HL-60 (cell line): ENCODE data around the gene LY6G5B.

Experiments used
- DNase-seq, 2 experiments: peaks; one replicate each; pipeline ENCODE4 v3.0.0-alpha.2; 2010 to 2020; ENCODE audit warnings: low read depth in 1 of 2, low spot score in 1 of 2
- H3K27ac ChIP-seq: fragments of 250-450 bp; sonication (Bioruptor Pico); replicated peaks from 2 replicates; pipeline ENCODE4 v1.5.1; 2020; ENCODE audit warnings: mild to moderate bottlenecking, moderate library complexity
- H3K27me3 ChIP-seq: fragments of 250-450 bp; sonication (Bioruptor Pico); 2 replicates; pipeline ENCODE4 v1.5.1; 2021; ENCODE audit warnings: mild to moderate bottlenecking, moderate library complexity; ENCODE audit not compliant: insufficient read depth, poor library complexity, severe bottlenecking
- H3K4me3 ChIP-seq: replicated peaks from 2 replicates; pipeline ENCODE4 v1.5.1; 2011; ENCODE audit warnings: mild to moderate bottlenecking, control low read depth, low read length; ENCODE audit not compliant: insufficient read depth
- CTCF ChIP-seq: IDR thresholded peaks from one replicate; pipeline ENCODE4 v1.5.1; 2011; ENCODE audit warnings: low read length, control low read depth, inconsistent platforms; ENCODE audit not compliant: insufficient read depth
- GABPA ChIP-seq: IDR thresholded peaks from 2 replicates; pipeline ENCODE4 v1.6.1; 2012; ENCODE audit warnings: low read depth
- POLR2AphosphoS5 ChIP-seq: IDR thresholded peaks from 2 replicates; pipeline ENCODE4 v1.6.1; 2012; ENCODE audit warnings: low read depth
- REST ChIP-seq: IDR thresholded peaks from 2 replicates; pipeline ENCODE4 v1.6.1; 2012; ENCODE audit warnings: low read depth; ENCODE audit not compliant: insufficient replicate concordance
- SPI1 ChIP-seq: IDR thresholded peaks from 2 replicates; pipeline ENCODE4 v1.6.1; 2012; ENCODE audit warnings: low read depth, mild to moderate bottlenecking, borderline replicate concordance

LY6G5B gene

GRCh38 chr6:31681135-31681671 lies 11.4 kb downstream of the LY6G5B start:
- peak overlapping the region; percentile 43 for H3K4me3 ChIP-seq
- no peaks in the 10 kb centered on the region for H3K27me3 ChIP-seq
- peak overlapping the region; percentile 29; the same call in 1 of the 2 replicates for H3K27ac ChIP-seq
- peak; percentile 35 to 61 for DNase-seq
- no peak for TF ChIP-seq CTCF
- TF ChIP-seq SPI1 = no peak
- no peak for TF ChIP-seq REST
- no peak for TF ChIP-seq GABPA
- no peak for TF ChIP-seq POLR2AphosphoS5

- no peak overlapping the region for H3K4me3 ChIP-seq
- TF ChIP-seq REST = no peak
- no peak for TF ChIP-seq SPI1
- TF ChIP-seq CTCF = no peak
- no peak for TF ChIP-seq GABPA
- TF ChIP-seq POLR2AphosphoS5 = no peak
- no peaks in the 10 kb centered on the region for H3K27me3 ChIP-seq
- no peak overlapping the region for H3K27ac ChIP-seq
- no peak for DNase-seq
These were observed 13.8 kb downstream of the LY6G5B start for GRCh38 chr6:31683591-31683990.

- no peak for DNase-seq
- H3K27me3 ChIP-seq = no peaks in the 10 kb centered on the region
- H3K4me3 ChIP-seq = no peak overlapping the region
- TF ChIP-seq SPI1 (no peak), POLR2AphosphoS5 (no peak), CTCF (no peak), REST (no peak), GABPA (no peak)
- H3K27ac ChIP-seq = no peak overlapping the region
These were observed 16.7 kb downstream of the LY6G5B start for GRCh38 chr6:31686483-31686882.
